ENCODE data around the gene ADCY2. TPM values are rescaled to one million over a fixed set of nuclear protein-coding genes. Genes with fewer than 3 reads are reported as not detected.
A peak's percentile ranks its signal among the peaks of the same experiment; 100 is the strongest.

Gene ADCY2
- total RNA-seq (1 to 10 TPM in 2 of 4 donors, under 1 TPM in 2; 0.20 to 1.5 (median 0.79) TPM), polyA plus RNA-seq (0.27 TPM)
- long read RNA-seq, donor 1, result 0 reads
- long read RNA-seq, donor 2, full-length matches to known transcripts, result 1 of 1 reads
- long read RNA-seq, donor 2, partial matches to known transcripts, result 0 of 1 reads
- long read RNA-seq, donor 2, other reads (novel, unspliced or antisense), result 0 of 1 reads
- long read RNA-seq, donor 3, result 0 reads
- long read RNA-seq, donor 4, result 0 reads

DNA sequence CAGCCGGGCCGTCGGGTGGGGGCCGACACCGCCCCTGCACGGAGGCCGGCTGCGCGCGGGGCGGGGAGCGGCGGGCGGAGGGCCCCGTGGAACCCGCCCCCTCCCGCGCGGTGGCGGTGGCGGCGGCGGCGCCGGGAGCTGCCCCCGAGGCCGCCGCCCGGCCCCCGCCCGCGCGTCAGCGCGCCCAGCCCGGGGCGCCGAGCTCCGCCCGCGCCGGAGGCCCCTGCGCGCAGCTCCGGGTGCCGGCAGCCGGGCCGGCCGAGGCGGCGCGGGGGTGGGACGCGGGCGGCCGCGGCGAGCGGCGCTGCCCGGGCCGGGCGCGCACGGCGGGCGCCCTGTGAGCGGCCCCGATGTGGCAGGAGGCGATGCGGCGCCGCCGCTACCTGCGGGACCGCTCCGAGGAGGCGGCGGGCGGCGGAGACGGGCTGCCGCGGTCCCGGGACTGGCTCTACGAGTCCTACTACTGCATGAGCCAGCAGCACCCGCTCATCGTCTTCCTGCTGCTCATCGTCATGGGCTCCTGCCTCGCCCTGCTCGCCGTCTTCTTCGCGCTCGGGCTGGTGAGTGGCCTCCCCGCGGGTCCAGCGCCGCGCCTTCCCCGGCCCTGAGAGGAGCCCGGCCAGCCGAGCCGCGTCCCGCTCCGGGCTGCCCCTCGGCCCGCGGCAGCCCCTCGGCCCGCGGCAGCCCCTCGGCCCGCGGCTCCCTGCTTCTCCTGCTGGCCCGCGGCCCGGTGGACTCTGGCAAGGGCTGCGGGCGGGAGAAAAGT, at the start of gene ADCY2:
Gene ADCY2, plus strand, starts transcription at position 192 of the 766 bp plus-strand sequence. Its CDS starts 159 bp downstream, at position 351.
- H3K9me3 ChIP-seq (ENCODE audit: control insufficient read depth, low read length), result no peaks in the 10 kb centered on the region
- intact Hi-C loops (cut with DNase I), result no loop called here
- DNase-seq (peak; percentile 21 to 58 (median 45)), ATAC-seq (peak; percentile 11 to 15)
- no peaks in the 10 kb centered on the region for H3K27me3 ChIP-seq (ENCODE audit: control insufficient read depth, insufficient read depth)
- H3K4me1 ChIP-seq (ENCODE audit: control insufficient read depth, insufficient read depth, low read length), result no peaks in the 10 kb centered on the region
- no peak within 1 kb of the TSS for H3K27ac ChIP-seq (ENCODE audit: low read length)
- WGBS, result 1% methylated on average over 119 of the region's 121 CpGs
- peak within 1 kb of the TSS; percentile 73 for H3K4me3 ChIP-seq (ENCODE audit: low read length)

DNA sequence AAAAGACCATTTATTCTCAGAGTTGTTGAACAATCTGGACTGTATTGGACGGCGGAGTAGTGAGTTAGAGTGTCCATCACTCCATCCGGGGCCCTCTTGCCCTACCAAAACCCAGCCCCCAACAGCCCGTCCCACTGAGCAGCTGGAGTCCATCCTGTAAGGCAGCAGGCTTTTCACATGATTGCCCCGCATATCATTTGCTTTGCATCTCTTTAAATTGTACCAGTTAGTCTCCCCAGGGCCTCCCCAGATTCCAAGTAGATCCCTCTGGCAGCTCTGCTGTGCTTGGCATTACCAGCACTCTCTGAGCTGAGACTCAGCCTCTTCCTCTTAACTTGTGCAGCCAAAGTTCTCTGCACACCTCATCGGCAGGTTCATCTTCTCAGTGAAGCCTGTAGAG, 48.6 kb upstream of the ADCY2 start:
- Histone ChIP-seq H3K27me3 (ENCODE audit: control insufficient read depth, insufficient read depth) (no peaks in the 10 kb centered on the region), H3K4me3 (ENCODE audit: low read length) (no peak overlapping the region), H3K9me3 (ENCODE audit: control insufficient read depth, low read length) (peaks cover 5% of the 10 kb centered on the region), H3K27ac (ENCODE audit: low read length) (no peak overlapping the region), H3K4me1 (ENCODE audit: control insufficient read depth, insufficient read depth, low read length) (no peaks in the 10 kb centered on the region)
- intact Hi-C loops (cut with DNase I), result no loop called here
- ATAC-seq (no peak), DNase-seq (no peak)
- 49% methylated on average over 6 of the region's 6 CpGs for WGBS

DNA sequence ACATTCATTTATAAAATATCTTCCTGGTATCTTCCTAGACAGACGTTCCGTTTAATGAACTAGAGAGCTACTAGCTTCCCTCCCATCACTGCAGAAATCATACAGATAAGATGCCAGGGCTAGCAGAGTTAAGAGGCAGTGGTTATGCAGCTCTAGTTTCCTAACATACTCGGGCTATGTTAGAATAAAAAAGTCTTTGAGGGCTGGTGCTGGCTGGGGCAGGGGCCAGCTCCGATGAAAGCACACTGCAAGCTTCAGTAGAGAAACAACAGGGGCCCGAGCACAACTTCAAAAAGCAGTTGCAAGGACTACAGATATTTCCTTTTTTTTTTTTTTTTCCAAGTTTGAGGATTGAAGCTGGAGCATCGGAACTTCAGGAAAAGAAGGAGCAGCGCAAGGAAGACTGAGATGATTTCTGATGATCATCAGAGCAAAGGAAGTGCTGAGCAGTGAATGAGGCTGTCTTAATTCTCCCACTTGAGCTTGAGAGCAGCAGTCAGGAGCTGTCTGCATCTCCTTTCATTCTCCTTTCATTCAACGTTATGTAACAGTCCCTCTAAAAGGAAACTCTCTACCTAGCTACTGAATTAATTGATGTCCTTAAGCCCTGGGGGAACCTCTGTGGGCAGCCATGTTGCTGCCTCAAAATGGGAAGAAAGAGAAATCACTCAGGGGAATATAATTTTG, 47.6 kb upstream of the ADCY2 start:
- H3K4me1 ChIP-seq (ENCODE audit: control insufficient read depth, insufficient read depth, low read length), result no peaks in the 10 kb centered on the region
- DNase-seq (no peak), ATAC-seq (no peak)
- intact Hi-C loops (cut with DNase I), result no loop called here
- H3K27me3 ChIP-seq (ENCODE audit: control insufficient read depth, insufficient read depth), result no peaks in the 10 kb centered on the region
- WGBS, result 29% methylated on average over 8 of the region's 8 CpGs
- peaks cover 3% of the 10 kb centered on the region for H3K9me3 ChIP-seq (ENCODE audit: control insufficient read depth, low read length)
- no peak overlapping the region for H3K27ac ChIP-seq (ENCODE audit: low read length)
- H3K4me3 ChIP-seq (ENCODE audit: low read length), result no peak overlapping the region

DNA sequence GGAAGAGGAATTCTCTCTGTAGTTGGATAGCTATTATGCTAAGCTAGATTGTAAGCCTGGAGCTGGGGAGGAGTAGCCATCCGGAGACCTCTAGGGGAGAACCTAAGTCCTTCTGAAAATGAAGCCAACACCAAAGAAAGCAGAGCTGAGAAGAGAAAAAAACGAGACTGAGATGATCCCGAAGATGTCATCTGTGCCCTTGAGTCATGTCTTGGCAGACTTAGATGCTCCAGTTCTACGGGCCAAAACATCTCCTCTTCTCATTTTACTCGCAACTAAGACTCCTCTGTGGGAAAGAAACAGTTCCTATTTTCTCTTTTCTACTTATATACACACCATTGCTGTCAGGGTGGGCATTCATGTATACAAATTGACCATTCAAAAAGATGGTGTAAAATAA, 34.3 kb upstream of the ADCY2 start:
- peaks cover 9% of the 10 kb centered on the region for H3K9me3 ChIP-seq (ENCODE audit: control insufficient read depth, low read length)
- ATAC-seq (no peak), DNase-seq (no peak)
- no peak overlapping the region for H3K27ac ChIP-seq (ENCODE audit: low read length)
- no peaks in the 10 kb centered on the region for H3K4me1 ChIP-seq (ENCODE audit: control insufficient read depth, insufficient read depth, low read length)
- H3K27me3 ChIP-seq (ENCODE audit: control insufficient read depth, insufficient read depth), result no peaks in the 10 kb centered on the region
- no peak overlapping the region for H3K4me3 ChIP-seq (ENCODE audit: low read length)
- WGBS, result 65% methylated on average over 5 of the region's 5 CpGs
- intact Hi-C loops (cut with DNase I), result no loop called here

DNA sequence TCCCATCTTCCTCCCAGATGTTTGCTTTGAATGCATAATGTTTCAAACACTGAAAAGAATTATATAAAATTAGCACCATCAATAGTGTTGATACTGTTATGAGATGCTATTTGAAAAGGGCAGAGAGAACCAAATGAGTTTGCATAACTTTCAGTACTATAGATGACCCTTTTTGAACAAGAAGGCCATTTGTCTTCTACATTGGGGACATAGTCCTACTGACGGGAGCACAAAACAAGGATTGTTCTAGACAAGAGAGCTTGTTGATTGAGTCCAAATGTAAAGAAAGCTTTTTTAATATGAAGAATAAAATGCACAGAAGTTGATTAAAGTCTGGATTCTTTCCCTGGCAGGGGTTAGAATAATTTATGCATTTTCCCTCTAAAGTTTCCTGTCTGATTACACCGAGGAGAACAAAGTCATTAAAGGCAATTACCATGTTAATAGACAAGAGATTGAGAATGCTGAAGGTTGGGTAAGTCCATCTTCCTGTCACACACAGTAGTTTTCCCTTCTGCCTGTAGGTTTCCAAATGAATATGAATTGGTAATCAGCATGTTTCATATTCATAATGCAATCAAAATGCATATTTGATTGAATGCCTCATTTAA, 32.8 kb upstream of the ADCY2 start:
- Histone ChIP-seq H3K4me1 (ENCODE audit: control insufficient read depth, insufficient read depth, low read length) (no peaks in the 10 kb centered on the region), H3K27me3 (ENCODE audit: control insufficient read depth, insufficient read depth) (no peaks in the 10 kb centered on the region), H3K27ac (ENCODE audit: low read length) (no peak overlapping the region), H3K4me3 (ENCODE audit: low read length) (no peak overlapping the region), H3K9me3 (ENCODE audit: control insufficient read depth, low read length) (peaks cover 9% of the 10 kb centered on the region)
- intact Hi-C loops (cut with DNase I), result no loop called here
- ATAC-seq (no peak), DNase-seq (no peak)
- 63% methylated on average over 2 of the region's 2 CpGs for WGBS

DNA sequence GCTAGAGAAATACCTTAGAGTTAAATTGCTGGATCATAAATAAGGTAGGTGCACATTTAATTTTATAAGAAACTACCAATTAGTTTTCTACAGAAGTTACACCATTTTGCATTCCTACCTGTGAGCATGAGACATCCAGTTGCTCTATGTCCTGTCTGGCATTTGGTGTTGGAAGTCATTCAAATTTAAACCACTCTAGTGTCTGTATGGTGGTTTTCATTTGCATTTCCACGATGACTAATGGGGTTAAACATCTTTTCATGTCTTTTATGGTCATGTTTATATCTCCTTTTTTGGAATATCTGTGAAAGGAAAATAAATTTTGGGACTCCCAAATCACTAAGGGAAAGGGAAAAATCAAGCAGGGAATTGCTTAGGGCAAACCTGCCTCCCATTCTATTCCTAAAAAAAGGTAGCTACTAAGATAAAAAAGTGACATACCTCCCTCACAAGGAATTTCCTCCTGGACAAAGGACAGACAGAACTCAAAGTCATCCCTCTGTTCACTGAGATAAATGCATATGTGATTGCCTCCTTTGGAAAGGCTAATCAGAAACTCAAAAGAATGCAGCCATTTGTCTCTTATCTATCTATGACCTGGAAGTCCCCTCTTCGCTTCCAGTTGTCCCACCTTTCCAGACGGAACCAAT, 31.6 kb upstream of the ADCY2 start:
- Histone ChIP-seq H3K27ac (ENCODE audit: low read length) (no peak overlapping the region), H3K4me3 (ENCODE audit: low read length) (no peak overlapping the region), H3K27me3 (ENCODE audit: control insufficient read depth, insufficient read depth) (no peaks in the 10 kb centered on the region), H3K9me3 (ENCODE audit: control insufficient read depth, low read length) (peaks cover 8% of the 10 kb centered on the region), H3K4me1 (ENCODE audit: control insufficient read depth, insufficient read depth, low read length) (no peaks in the 10 kb centered on the region)
- 34% methylated on average over 3 of the region's 3 CpGs for WGBS
- DNase-seq (no peak), ATAC-seq (no peak)
- intact Hi-C loops (cut with DNase I), result no loop called here

DNA sequence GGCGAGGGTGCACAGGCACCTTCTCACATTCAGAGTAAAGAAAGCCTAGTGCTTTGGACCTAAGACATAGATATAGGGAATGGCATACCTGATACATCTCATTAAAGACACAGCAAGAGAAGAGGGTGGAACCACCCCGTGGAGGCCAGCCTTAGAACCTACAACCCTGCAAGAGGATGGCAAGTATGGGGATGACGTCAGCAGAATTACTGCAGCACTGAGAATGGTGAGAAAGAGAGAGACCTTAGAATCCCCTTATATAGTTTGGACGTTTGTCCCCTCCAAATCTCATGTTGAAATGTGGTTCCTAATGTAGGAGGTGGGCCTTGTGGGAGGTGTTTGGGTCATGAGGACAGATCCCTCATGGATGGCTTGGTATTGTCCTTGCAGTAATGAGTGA, 28.2 kb upstream of the ADCY2 start:
- H3K27ac ChIP-seq (ENCODE audit: low read length), result no peak overlapping the region
- no peaks in the 10 kb centered on the region for H3K27me3 ChIP-seq (ENCODE audit: control insufficient read depth, insufficient read depth)
- peaks cover 4% of the 10 kb centered on the region for H3K9me3 ChIP-seq (ENCODE audit: control insufficient read depth, low read length)
- intact Hi-C loops (cut with DNase I), result no loop called here
- DNase-seq (no peak), ATAC-seq (no peak)
- WGBS, result 54% methylated on average over 4 of the region's 4 CpGs
- H3K4me1 ChIP-seq (ENCODE audit: control insufficient read depth, insufficient read depth, low read length), result no peaks in the 10 kb centered on the region
- H3K4me3 ChIP-seq (ENCODE audit: low read length), result no peak overlapping the region

DNA sequence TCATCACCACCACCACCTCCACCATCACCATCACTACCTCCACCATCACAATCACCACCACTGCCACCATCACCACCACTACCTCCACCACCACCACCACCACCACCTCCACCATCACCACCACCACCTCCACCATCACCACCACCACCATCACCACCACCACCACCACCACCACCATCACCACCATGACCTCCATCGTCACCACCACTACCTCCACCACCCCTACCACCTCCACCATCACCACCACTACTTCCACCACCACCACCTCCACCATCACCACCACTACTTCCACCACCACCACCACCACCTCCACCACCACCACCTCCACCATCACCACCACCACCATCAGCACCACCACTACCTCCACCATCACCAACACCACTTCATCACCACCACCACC, 23.5 kb upstream of the ADCY2 start:
- H3K4me1 ChIP-seq (ENCODE audit: control insufficient read depth, insufficient read depth, low read length), result no peaks in the 10 kb centered on the region
- H3K27me3 ChIP-seq (ENCODE audit: control insufficient read depth, insufficient read depth), result no peaks in the 10 kb centered on the region
- no peak overlapping the region for H3K27ac ChIP-seq (ENCODE audit: low read length)
- peak in 1 of 2 donors; percentile 62 for ATAC-seq
- intact Hi-C loops (cut with DNase I), result no loop called here
- H3K4me3 ChIP-seq (ENCODE audit: low read length), result no peak overlapping the region
- H3K9me3 ChIP-seq (ENCODE audit: control insufficient read depth, low read length), result peaks cover 6% of the 10 kb centered on the region
- DNase-seq, result no peak
- 89% methylated on average over 1 of the region's 1 CpG for WGBS

DNA sequence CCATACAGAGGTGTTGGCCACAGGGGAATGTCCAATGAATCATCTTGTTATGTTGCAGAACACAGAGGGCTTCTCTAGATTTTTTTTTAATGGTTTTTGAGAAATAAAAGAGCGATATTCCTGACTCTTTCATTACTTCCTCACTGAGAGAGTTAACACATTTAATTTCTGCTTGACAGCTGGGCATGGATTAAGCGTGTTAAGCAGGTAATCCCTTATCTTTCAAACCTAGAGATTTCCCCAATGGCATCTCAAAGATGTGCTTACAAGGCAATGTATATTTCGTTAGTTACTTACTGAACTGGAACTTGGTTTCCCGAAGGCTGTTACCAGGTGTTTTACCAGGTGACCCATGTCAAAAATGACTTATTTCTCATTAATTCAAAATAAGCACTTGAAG, 21.8 kb upstream of the ADCY2 start:
- Histone ChIP-seq H3K4me1 (ENCODE audit: control insufficient read depth, insufficient read depth, low read length) (no peaks in the 10 kb centered on the region), H3K9me3 (ENCODE audit: control insufficient read depth, low read length) (peaks cover 5% of the 10 kb centered on the region), H3K27me3 (ENCODE audit: control insufficient read depth, insufficient read depth) (no peaks in the 10 kb centered on the region), H3K4me3 (ENCODE audit: low read length) (no peak overlapping the region), H3K27ac (ENCODE audit: low read length) (no peak overlapping the region)
- 71% methylated on average over 4 of the region's 4 CpGs for WGBS
- DNase-seq (no peak), ATAC-seq (no peak)
- intact Hi-C loops (cut with DNase I), result no loop called here

DNA sequence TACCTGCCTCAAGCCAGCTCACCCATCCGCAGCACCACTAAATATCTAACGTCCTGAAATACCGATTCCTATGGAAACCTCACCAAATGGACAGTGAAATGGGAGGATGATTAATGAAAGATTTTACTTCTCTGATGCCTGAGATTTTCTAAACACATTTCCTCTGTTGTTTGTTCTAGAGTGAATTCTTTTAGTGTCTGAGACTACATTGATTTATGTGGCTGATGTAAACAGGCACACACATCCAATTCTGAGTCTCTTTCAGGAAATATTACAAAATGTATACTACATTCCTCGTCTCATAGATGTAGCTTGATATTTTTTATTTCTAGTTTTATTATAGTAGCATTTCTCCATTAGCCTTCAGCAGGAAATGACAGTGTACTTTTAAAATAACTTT, 20.5 kb upstream of the ADCY2 start:
- Histone ChIP-seq H3K27ac (ENCODE audit: low read length) (no peak overlapping the region), H3K9me3 (ENCODE audit: control insufficient read depth, low read length) (peaks cover 2% of the 10 kb centered on the region), H3K4me3 (ENCODE audit: low read length) (no peak overlapping the region), H3K27me3 (ENCODE audit: control insufficient read depth, insufficient read depth) (no peaks in the 10 kb centered on the region), H3K4me1 (ENCODE audit: control insufficient read depth, insufficient read depth, low read length) (no peaks in the 10 kb centered on the region)
- whole genome bisulfite sequencing, result 85% methylated on average over 4 of the region's 4 CpGs
- ATAC-seq (no peak), DNase-seq (no peak)
- intact Hi-C loops (cut with DNase I), result no loop called here

Data from right cardiac atrium (tissue), 5 donors.